Measurements from ENCODE around the gene ABLIM2.

The ABLIM2 gene

DNA sequence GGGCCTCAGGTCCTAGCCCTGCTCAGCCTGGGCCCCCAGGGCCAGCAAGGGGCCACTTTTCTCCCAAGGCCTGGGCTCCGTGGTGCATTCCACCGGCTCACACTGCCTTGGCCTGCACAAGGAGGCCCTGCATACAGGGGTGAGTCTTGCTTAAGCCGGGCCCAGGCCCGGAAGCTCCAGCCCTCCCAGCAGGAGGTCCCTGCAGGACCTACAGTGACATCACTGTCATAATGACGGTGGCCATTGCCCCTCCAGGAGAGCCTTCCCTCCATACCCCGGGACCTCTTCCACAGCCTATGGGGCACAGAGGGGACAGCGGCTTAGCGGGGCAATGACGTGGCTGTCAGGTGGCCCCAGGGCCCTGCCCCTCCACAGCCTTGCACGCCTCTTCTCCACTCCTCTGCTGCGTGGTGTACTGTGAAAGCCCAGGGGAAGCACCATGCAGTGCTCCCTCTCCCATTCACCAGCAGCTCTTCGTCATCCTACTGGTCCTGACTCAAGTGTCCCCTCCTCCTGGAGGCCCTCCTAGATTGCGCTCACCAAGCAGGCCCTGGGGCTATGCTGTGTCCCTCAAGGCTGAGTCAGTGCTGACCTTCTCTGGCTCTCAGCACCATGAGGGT lies 186.6 kb downstream of the ABLIM2 start:
- no peak for DNase-seq

DNA sequence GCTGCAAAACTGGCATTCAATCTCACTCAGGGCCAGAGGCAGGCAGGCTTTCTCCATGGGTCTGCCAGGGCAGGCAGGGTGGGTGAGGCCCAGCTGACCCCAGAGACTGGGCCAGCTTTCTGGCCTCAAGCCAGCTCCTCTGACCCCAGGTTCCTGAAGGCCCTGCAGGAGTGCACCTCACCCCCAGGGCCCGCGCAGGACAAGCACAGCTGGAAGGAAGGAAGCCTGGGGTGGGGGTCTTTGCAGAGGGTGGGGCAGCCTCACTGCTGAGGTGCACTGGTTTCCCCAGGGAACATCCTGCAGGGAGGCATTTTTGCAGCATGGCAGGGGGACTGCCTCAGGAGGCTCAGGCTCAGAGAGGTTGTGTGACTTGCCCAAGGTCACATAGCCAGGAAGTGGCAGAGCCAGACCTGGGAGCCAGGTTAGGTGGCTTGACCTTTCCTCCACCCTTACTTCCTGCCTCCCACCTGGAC lies 187.4 kb downstream of the ABLIM2 start:
- DNase-seq: no peak

GRCh38 chr4:7970361-7970946 lies 188.2 kb downstream of the ABLIM2 start:
- DNase-seq: no peak

DNA sequence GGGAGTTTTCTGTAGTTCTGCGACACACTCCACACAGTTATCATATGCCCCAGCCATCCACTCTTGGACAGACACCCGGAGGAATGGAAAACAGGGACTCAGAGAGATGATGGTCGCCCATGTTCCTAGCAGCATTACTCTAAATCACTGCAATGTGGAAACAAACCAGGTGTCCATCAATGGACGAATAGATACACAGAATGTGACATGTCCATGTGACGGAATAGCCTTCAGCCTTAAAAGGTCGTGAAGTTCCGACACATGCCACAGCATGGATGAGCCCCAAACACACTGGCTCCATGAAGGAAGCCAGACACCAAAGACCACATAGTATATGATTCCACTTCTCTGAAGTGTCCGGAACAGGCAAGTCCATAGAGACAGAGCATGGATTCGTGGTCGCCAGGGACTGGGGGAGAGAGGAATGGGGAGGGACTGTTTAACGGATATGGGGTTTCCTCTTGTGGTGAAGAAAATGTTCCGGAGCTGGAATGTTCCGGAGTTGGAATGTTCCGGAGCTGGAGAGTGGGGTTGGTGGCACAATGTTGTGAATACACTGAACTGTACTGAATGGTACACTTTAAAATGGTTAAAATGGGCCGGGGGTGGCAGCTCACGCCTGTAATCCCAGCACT lies 190.2 kb downstream of the ABLIM2 start:
- no peak for DNase-seq

DNA sequence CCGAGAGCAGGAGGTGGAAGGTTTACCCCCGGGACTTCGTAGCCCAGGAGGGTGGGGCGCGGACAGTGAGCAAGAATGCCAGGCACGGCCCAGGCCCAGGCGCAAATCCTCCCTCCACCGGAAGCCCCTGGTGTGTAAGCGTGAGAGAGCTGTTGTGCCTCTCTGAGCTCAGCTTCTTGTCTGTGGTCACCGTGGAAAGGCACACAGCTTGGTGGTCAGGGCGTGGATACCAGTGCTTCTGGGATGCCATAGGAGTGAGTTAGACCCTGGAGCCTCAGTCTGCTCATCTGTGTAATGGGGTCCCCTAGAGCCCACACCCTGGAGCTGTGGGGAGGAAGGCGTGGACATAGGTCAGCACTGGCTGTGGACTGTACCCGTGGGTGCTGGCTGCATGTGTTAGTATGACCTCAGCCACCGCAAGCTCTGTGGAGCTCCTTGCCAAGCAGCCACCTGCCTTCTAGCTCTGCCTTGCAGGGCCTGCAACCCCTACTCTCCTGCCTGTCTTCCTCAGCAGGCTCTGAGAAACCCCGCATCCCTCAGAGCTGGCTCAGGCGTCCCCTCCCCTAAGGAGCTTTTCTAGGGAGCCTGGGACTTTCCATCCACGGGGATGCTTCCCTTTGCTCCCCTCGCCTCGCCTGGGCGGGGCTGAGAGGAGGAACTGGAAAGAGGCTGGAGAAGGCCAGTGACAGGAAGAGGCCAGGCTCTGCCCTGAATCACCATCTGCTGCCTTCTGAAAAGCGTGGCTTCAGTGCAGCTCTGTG lies 190.9 kb downstream of the ABLIM2 start:
- DNase-seq: peak; percentile 6 to 68

DNA sequence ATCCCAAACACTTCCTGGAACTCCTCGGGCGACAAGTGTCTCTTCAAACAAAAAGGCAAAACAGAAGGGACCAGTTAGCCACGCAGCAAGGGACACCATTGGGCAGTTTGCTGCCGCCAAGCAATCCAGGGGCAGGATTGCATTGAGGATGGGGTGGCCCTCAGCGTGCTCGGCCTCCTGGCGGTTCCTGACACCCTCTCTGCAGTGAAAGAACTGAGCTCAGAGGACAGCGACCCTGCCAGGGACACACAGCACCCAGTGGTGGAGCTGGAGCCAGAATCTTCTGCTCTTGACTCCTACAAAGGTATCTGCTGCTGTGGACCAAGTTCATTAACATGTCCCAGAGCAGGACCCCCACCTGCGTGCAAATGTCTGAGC lies 191.6 kb downstream of the ABLIM2 start:
- DNase-seq: no peak

DNA sequence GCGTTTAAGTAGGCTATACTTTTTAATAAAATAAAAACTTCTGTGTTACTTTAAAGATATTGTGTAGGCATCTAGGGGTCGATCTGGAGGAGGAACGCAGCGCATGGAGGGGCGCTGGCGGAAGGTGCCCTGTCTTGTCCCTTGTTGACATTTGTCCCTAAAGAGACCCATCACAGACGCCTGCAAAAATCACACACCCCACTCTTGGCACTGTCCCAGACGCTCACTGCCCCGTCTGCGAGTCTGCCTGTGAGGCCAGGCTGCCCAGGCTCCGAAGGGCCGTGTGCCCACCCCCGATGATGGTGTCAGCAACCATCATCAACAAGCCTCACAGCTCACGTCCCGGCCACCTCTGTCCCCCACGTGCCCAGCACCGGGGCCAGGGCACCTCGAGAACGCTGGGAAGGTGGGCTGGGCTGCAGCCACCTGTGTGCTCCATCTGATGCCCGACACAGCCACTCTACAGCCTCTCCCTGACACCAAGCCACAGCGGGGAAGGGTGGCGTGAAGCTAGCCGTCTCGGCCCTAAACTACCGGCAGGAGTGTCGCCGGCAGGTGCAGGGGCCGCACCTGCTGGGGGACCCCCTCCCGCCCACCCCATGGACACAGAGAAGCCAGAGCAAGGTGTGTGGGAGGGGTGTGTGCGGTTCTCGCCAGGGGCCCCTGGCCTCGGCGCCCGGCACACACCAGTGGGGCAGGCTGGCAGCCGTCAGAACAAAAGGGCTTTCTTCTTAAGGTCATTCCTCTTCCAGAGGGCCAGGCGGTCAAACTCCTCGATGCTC lies 192.1 kb downstream of the ABLIM2 start:
- no peak for DNase-seq

DNA sequence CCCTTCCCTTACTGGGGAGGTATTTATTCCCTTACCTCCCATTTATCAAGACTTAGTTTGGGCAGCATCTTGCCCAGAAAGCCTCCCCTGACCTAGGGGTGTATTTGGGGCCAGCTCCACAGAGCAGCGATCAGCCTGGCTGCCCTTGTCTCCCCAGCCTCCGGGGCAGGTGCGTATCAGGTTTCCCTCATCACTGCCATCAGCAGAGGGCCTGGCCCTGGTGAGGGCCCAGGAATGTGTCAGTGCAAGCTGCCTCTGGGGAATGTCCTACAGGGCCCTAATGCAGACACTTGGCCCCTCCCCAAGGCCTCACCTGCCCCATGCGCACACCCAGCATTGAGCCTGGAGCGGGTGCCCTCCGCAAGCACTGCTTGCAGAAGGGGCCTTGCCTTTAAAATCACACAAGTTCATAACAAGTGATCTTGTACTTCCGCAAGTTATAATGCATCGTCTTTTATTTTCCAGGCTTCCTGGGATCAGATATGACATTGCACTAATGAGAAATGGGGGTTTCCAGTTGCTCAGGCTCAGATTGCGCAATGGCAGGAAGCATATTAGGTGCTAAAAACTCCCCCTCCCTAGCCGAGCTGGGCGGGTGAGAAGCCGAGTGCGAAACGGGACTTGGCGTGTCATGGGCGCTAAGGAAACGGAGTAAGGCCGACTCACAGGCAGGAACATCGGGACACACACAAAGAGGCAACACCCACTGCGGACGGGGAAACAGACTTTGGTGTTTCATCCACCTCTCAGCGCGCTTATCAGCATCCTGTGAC lies 193.5 kb downstream of the ABLIM2 start:
- peak; percentile 13 to 53 for DNase-seq

GRCh38 chr4:7964459-7964858 lies 194.2 kb downstream of the ABLIM2 start:
- no peak for DNase-seq

DNA sequence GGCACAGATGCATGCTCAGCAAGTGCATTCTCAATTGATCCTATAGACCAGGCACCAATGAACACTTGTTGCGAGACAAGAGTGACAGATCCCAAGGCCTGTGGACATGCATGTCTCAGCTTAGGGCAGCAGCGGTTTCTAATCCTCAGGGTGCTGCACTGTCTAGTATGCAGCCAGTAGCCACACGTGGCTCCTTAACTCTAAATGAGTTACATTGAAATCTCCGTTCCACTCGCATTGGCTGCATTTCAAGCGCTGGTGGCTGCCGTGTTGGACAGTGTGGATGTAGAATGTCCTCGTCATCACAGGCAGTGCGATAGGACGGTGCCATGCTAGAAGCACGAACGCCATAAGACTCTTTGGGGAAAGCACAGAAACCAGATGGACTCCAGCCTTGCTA lies 194.9 kb downstream of the ABLIM2 start:
- DNase-seq: no peak

DNA sequence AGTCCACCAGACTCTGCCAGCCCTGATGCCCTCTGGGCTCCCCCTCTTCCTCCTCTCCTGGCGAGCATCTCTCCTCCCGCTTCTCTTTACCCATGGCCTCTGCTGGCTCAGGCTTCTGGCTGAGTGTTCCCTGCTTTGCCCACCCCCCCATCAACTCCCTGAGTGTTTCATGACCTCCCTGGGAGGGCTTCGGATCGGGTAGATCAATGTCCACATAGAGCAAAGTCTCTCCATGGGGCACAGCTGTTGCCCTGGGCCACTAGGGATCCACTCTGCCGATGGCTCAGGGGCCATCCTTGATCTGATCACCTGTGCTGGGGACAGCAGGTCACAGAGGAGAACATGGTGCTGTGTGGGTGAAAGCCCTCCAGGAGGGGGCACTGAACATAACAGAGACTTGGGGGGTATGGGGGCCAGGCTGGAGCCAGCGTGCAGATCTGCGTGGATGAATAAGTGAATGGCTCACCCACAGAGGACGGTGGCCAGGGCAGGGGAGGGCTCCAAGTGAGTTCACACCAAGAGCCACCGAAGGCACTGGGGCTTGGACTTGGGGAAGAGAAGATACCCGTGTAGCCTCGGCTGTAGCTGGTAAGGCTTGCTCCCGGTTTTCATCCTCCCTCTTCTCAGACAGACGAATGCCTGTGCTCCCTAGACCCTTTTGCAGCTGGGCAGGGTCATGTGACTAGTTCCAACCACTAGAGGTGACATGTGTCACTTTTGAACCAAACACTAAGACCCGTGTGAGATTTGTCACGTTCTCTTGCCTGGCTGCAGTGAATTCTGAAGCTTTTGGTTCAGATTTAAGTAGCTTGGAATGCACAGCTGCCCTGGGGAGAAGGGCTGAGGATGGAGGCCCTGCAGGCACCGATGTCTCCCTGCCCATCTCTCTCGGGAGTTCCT lies 195.8 kb downstream of the ABLIM2 start:
- DNase-seq: no peak

- DNase-seq: peak in 1 of 2 donors; percentile 13
These were observed 197.6 kb downstream of the ABLIM2 start for GRCh38 chr4:7960790-7961655.

- no peak for DNase-seq
These were observed 198.4 kb downstream of the ABLIM2 start for GRCh38 chr4:7960017-7960789.

DNA sequence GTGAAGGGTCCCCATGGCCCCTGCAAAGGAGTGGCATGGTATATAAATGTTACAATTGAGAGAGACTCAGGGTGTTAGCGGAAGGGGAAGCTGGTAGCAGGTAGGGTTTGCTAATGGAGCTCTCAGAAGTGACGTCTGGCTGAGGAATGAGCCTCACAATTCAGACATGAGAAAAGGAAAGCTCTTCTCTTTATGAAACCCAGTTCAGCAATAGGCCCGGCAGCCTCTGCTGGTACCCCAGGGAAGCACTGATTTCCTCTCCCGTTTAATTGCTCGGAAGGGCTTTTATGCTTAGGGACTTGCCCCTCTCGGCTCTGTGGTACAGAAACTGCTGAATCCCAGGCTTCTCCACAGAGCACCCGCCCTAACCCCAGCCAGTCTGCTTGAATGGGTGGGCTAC lies 199.5 kb downstream of the ABLIM2 start:
- DNase-seq: no peak

GRCh38 chr4:7956934-7957656 lies 201.5 kb downstream of the ABLIM2 start:
- no peak for DNase-seq

DNA sequence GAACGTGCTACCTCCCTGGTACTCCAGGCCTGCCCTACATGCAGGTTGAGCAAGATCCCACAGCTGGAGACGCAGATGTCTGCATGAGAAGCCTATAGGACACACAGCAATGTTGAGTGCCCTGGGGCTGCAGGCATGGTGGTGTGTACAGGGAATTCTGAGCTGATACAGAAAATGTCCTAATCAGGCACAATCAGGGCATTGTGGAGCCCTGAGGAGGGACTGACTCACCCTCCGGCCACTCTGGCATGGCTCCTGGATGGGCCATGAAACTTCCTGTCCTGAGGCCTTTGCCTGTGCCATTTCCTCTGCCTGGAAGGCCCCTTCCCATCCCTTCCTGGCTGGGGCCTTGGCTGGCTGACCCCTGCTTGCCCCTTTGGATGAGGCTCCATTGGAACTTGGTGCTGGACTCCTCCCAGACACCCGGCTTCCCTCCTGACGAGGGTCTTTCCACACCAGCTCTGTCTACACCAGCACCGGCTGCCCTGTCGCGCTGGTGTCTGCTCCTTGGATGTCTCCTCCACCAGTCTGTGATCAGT lies 202.3 kb downstream of the ABLIM2 start:
- no peak for DNase-seq

DNA sequence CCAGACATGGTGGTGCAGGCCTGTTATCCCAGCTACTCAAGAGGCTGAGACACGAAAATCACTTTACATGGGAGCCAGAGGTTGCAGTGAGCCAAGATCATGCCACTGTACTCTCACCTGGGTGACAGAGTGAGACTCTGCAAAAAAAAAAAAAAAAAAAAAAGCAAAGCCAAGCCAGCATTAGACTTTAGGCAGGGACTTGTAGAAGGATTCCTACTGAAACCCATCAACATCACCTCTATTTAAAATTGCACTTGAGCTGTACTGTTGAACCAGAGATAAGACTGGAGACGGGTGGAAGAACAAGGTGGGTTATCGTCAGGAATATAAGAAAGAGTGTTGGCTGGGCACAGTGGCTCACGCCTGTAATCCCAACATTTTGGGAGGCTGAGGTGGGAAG lies 203.2 kb downstream of the ABLIM2 start:
- no peak for DNase-seq

DNA sequence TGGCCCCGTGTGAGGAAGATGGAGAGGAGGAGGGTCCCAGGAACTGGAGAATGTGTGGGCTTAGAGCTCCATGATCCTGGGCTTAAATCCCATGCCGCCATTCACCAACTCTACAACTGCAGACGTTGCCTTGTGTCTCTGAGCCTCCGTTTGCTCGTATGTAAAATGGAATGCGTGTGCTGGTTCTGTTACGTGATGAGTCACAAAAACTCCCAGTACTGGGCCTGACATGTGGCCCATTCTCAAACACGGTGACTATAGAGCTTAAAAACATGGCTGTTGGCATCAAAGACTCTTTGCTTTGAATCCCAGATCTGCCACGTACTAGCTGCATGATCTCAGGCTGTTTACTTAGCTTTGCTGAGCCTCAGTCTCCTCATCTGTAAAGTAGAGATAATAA lies 206.0 kb downstream of the ABLIM2 start:
- DNase-seq: no peak
